Measurements from ENCODE around the gene MECR.

MECR gene

GRCh38 chr1:29247571-29248273 lies 17.0 kb upstream of the MECR start:
- Mint-ChIP-seq H3K4me3 (no peak overlapping the region), H3K27me3 (peaks cover 3% of the 10 kb centered on the region), H3K36me3 (no peaks in the 10 kb centered on the region), H3K4me1 (ENCODE audit: low read depth) (no peaks in the 10 kb centered on the region), H3K27ac (no peak overlapping the region), H3K9me3 (ENCODE audit: low read depth) (no peaks in the 10 kb centered on the region)

- Mint-ChIP-seq H3K27me3 (peaks cover 3% of the 10 kb centered on the region), H3K36me3 (no peaks in the 10 kb centered on the region), H3K4me1 (ENCODE audit: low read depth) (no peaks in the 10 kb centered on the region), H3K9me3 (ENCODE audit: low read depth) (no peaks in the 10 kb centered on the region), H3K4me3 (no peak overlapping the region), H3K27ac (no peak overlapping the region)
These were observed 16.3 kb upstream of the MECR start for GRCh38 chr1:29247044-29247443.

- Mint-ChIP-seq H3K27ac (no peak overlapping the region), H3K4me3 (no peak overlapping the region), H3K27me3 (peaks cover 7% of the 10 kb centered on the region), H3K36me3 (no peaks in the 10 kb centered on the region), H3K9me3 (ENCODE audit: low read depth) (no peaks in the 10 kb centered on the region), H3K4me1 (ENCODE audit: low read depth) (no peaks in the 10 kb centered on the region)
These were observed 15.1 kb upstream of the MECR start for GRCh38 chr1:29245876-29246275.

GRCh38 chr1:29245261-29245660 lies 14.5 kb upstream of the MECR start:
- H3K9me3 Mint-ChIP-seq (ENCODE audit: low read depth), result no peaks in the 10 kb centered on the region
- no peak overlapping the region for H3K4me3 Mint-ChIP-seq
- no peaks in the 10 kb centered on the region for H3K36me3 Mint-ChIP-seq
- H3K27me3 Mint-ChIP-seq, result peaks cover 9% of the 10 kb centered on the region
- H3K27ac Mint-ChIP-seq, result no peak overlapping the region
- H3K4me1 Mint-ChIP-seq (ENCODE audit: low read depth), result no peaks in the 10 kb centered on the region

GRCh38 chr1:29243871-29244200 lies 13.1 kb upstream of the MECR start:
- H3K36me3 Mint-ChIP-seq, result no peaks in the 10 kb centered on the region
- no peak overlapping the region for H3K27ac Mint-ChIP-seq
- H3K4me1 Mint-ChIP-seq (ENCODE audit: low read depth), result peaks cover 1% of the 10 kb centered on the region
- H3K27me3 Mint-ChIP-seq, result peaks cover 20% of the 10 kb centered on the region
- H3K4me3 Mint-ChIP-seq, result no peak overlapping the region
- no peaks in the 10 kb centered on the region for H3K9me3 Mint-ChIP-seq (ENCODE audit: low read depth)

- Mint-ChIP-seq H3K36me3 (no peaks in the 10 kb centered on the region), H3K27ac (no peak overlapping the region), H3K9me3 (ENCODE audit: low read depth) (no peaks in the 10 kb centered on the region), H3K4me1 (ENCODE audit: low read depth) (peaks cover 5% of the 10 kb centered on the region), H3K27me3 (peaks cover 24% of the 10 kb centered on the region), H3K4me3 (no peak overlapping the region)
These were observed 12.5 kb upstream of the MECR start for GRCh38 chr1:29243023-29243870.

- peaks cover 29% of the 10 kb centered on the region for H3K27me3 Mint-ChIP-seq
- no peak overlapping the region for H3K27ac Mint-ChIP-seq
- no peaks in the 10 kb centered on the region for H3K9me3 Mint-ChIP-seq (ENCODE audit: low read depth)
- H3K4me1 Mint-ChIP-seq (ENCODE audit: low read depth), result peaks cover 14% of the 10 kb centered on the region
- no peaks in the 10 kb centered on the region for H3K36me3 Mint-ChIP-seq
- no peak overlapping the region for H3K4me3 Mint-ChIP-seq
These were observed 10.3 kb upstream of the MECR start for GRCh38 chr1:29240986-29241385.

- no peaks in the 10 kb centered on the region for H3K36me3 Mint-ChIP-seq
- peaks cover 17% of the 10 kb centered on the region for H3K4me1 Mint-ChIP-seq (ENCODE audit: low read depth)
- H3K27ac Mint-ChIP-seq, result no peak overlapping the region
- H3K27me3 Mint-ChIP-seq, result peaks cover 32% of the 10 kb centered on the region
- H3K9me3 Mint-ChIP-seq (ENCODE audit: low read depth), result no peaks in the 10 kb centered on the region
- H3K4me3 Mint-ChIP-seq, result no peak overlapping the region
These were observed 9.7 kb upstream of the MECR start for GRCh38 chr1:29240400-29240837.

GRCh38 chr1:29239142-29239541 lies 8.4 kb upstream of the MECR start:
- Mint-ChIP-seq H3K36me3 (no peaks in the 10 kb centered on the region), H3K27ac (no peak overlapping the region), H3K4me3 (peak overlapping the region; percentile 84), H3K9me3 (ENCODE audit: low read depth) (no peaks in the 10 kb centered on the region), H3K4me1 (ENCODE audit: low read depth) (peaks cover 17% of the 10 kb centered on the region), H3K27me3 (peaks cover 32% of the 10 kb centered on the region)

GRCh38 chr1:29238620-29239002 lies 7.9 kb upstream of the MECR start:
- H3K9me3 Mint-ChIP-seq (ENCODE audit: low read depth), result no peaks in the 10 kb centered on the region
- peak overlapping the region; percentile 84 for H3K4me3 Mint-ChIP-seq
- H3K36me3 Mint-ChIP-seq, result no peaks in the 10 kb centered on the region
- H3K4me1 Mint-ChIP-seq (ENCODE audit: low read depth), result peaks cover 17% of the 10 kb centered on the region
- H3K27me3 Mint-ChIP-seq, result peaks cover 33% of the 10 kb centered on the region
- no peak overlapping the region for H3K27ac Mint-ChIP-seq

GRCh38 chr1:29237852-29238619 lies 7.3 kb upstream of the MECR start:
- H3K4me1 Mint-ChIP-seq (ENCODE audit: low read depth), result peaks cover 17% of the 10 kb centered on the region
- peaks cover 33% of the 10 kb centered on the region for H3K27me3 Mint-ChIP-seq
- no peaks in the 10 kb centered on the region for H3K36me3 Mint-ChIP-seq
- no peak overlapping the region for H3K27ac Mint-ChIP-seq
- H3K4me3 Mint-ChIP-seq, result peak overlapping the region; percentile 83
- H3K9me3 Mint-ChIP-seq (ENCODE audit: low read depth), result no peaks in the 10 kb centered on the region

- H3K4me1 Mint-ChIP-seq (ENCODE audit: low read depth), result peaks cover 17% of the 10 kb centered on the region
- H3K27ac Mint-ChIP-seq, result peak overlapping the region; percentile 0
- H3K9me3 Mint-ChIP-seq (ENCODE audit: low read depth), result no peaks in the 10 kb centered on the region
- peaks cover 33% of the 10 kb centered on the region for H3K27me3 Mint-ChIP-seq
- no peaks in the 10 kb centered on the region for H3K36me3 Mint-ChIP-seq
- peak overlapping the region; percentile 86 for H3K4me3 Mint-ChIP-seq
These were observed 6.5 kb upstream of the MECR start for GRCh38 chr1:29237129-29237821.

- no peaks in the 10 kb centered on the region for H3K9me3 Mint-ChIP-seq (ENCODE audit: low read depth)
- H3K36me3 Mint-ChIP-seq, result no peaks in the 10 kb centered on the region
- H3K27ac Mint-ChIP-seq, result peak overlapping the region; percentile 0
- peak overlapping the region; percentile 86 for H3K4me3 Mint-ChIP-seq
- peaks cover 33% of the 10 kb centered on the region for H3K27me3 Mint-ChIP-seq
- H3K4me1 Mint-ChIP-seq (ENCODE audit: low read depth), result peaks cover 17% of the 10 kb centered on the region
These were observed 6.0 kb upstream of the MECR start for GRCh38 chr1:29236712-29237128.

GRCh38 chr1:29235955-29236711 lies 5.4 kb upstream of the MECR start, which contains the start of gene PTPRU:
Gene PTPRU, plus strand, starts transcription at chr1:29236522. Its CDS starts 123 bp downstream, at chr1:29236645.
- H3K27ac Mint-ChIP-seq, result peak within 1 kb of the TSS; percentile 0
- peak within 1 kb of the TSS; percentile 86 for H3K4me3 Mint-ChIP-seq
- H3K36me3 Mint-ChIP-seq, result no peaks in the 10 kb centered on the region
- peaks cover 32% of the 10 kb centered on the region for H3K27me3 Mint-ChIP-seq
- H3K4me1 Mint-ChIP-seq (ENCODE audit: low read depth), result peaks cover 20% of the 10 kb centered on the region
- H3K9me3 Mint-ChIP-seq (ENCODE audit: low read depth), result no peaks in the 10 kb centered on the region

All from activated naive CD8-positive, alpha-beta T cell (primary cell).